ENCODE results near the gene SGCG. TPM values are rescaled to one million over a fixed set of nuclear protein-coding genes. Genes with fewer than 3 reads are reported as not detected.
A peak's percentile ranks its signal among the peaks of the same experiment; 100 is the strongest.
"Not testable (repeated sequence)": the region's sequence is repeated elsewhere in the genome, so short reads cannot be mapped to it uniquely, and the experiment has no call there.

SGCG gene
- total RNA-seq, 1 donor from 2014 or later: 0.07 TPM

- no peak for DNase-seq (ENCODE audit: low read depth, low spot score)
These were observed 25.0 kb downstream of the SGCG start for GRCh38 chr13:23205807-23206206.

GRCh38 chr13:23212671-23213070 lies 31.9 kb downstream of the SGCG start:
- no peak for DNase-seq (ENCODE audit: low read depth, low spot score)

GRCh38 chr13:23231241-23231640 lies 50.5 kb downstream of the SGCG start:
- no peak for DNase-seq (ENCODE audit: low read depth, low spot score)

- no peak for DNase-seq (ENCODE audit: low read depth, low spot score)
These were observed 55.2 kb downstream of the SGCG start for GRCh38 chr13:23235994-23236393.

GRCh38 chr13:23243066-23243465 lies 62.3 kb downstream of the SGCG start:
- no peak for DNase-seq (ENCODE audit: low read depth, low spot score)

GRCh38 chr13:23248410-23248809 lies 67.6 kb downstream of the SGCG start:
- not testable (repeated sequence) for DNase-seq (ENCODE audit: low read depth, low spot score)

- DNase-seq (ENCODE audit: low read depth, low spot score): no peak
These were observed 73.7 kb downstream of the SGCG start for GRCh38 chr13:23254506-23254905.

- no peak for DNase-seq (ENCODE audit: low read depth, low spot score)
These were observed 86.8 kb downstream of the SGCG start for GRCh38 chr13:23267571-23267970.

GRCh38 chr13:23268441-23268840 lies 87.7 kb downstream of the SGCG start:
- no peak for DNase-seq (ENCODE audit: low read depth, low spot score)

GRCh38 chr13:23271331-23271730 lies 90.6 kb downstream of the SGCG start:
- no peak for DNase-seq (ENCODE audit: low read depth, low spot score)

- no peak for DNase-seq (ENCODE audit: low read depth, low spot score)
These were observed 92.7 kb downstream of the SGCG start for GRCh38 chr13:23273498-23273897.

GRCh38 chr13:23279321-23279720 lies 98.5 kb downstream of the SGCG start:
- DNase-seq (ENCODE audit: low read depth, low spot score): no peak

GRCh38 chr13:23288564-23288963 lies 107.8 kb downstream of the SGCG start:
- DNase-seq (ENCODE audit: low read depth, low spot score): no peak

- no peak for DNase-seq (ENCODE audit: low read depth, low spot score)
These were observed 108.2 kb downstream of the SGCG start for GRCh38 chr13:23288995-23289394.

GRCh38 chr13:23289917-23290357 lies 109.2 kb downstream of the SGCG start:
- no peak for DNase-seq (ENCODE audit: low read depth, low spot score)

- no peak for DNase-seq (ENCODE audit: low read depth, low spot score)
These were observed 111.8 kb downstream of the SGCG start for GRCh38 chr13:23292586-23292985.

- not testable (repeated sequence) for DNase-seq (ENCODE audit: low read depth, low spot score)
These were observed 134.1 kb downstream of the SGCG start for GRCh38 chr13:23314837-23315236.

- no peak for DNase-seq (ENCODE audit: low read depth, low spot score)
These were observed 139.1 kb downstream of the SGCG start for GRCh38 chr13:23319883-23320224.

- DNase-seq (ENCODE audit: low read depth, low spot score): no peak
These were observed 140.3 kb downstream of the SGCG start for GRCh38 chr13:23320926-23321534.

GRCh38 chr13:23321535-23322241 lies 140.9 kb downstream of the SGCG start:
- peak; percentile 83 for DNase-seq (ENCODE audit: low read depth, low spot score)

- DNase-seq (ENCODE audit: low read depth, low spot score): no peak
These were observed 141.9 kb downstream of the SGCG start for GRCh38 chr13:23322353-23323336.

Data from pulmonary artery endothelial cell (primary cell).